ENCODE data around the gene TRAF7.

Gene TRAF7

DNA sequence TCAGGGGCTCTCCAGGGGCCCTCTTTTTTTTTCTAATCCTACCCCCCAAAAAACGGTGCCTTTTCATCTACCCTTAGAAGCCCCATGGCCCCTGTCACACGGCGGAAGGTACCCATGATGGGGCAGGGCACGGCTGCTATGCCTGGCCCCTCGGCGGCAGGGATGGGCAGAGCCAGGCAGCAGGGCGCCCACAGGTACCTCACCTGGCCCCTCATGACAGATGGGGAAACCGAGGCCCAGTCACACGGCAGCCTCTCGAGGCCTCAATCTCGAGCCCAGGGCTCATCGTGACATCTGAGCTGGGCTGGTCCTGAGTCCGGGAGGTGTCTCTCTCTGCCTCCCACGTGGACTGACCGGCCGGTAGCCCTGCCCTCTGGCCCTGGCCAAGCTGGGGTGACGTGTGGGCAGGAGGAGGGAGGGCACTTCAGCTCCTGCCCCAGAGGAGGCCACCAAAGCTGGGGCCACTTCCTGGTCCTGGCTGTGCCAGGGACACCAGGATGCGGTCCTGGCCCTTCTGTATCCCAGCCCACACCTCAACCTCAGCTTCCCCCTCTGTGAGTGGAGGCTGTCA lies 11.6 kb downstream of the TRAF7 start:
- no peak for DNase-seq

DNA sequence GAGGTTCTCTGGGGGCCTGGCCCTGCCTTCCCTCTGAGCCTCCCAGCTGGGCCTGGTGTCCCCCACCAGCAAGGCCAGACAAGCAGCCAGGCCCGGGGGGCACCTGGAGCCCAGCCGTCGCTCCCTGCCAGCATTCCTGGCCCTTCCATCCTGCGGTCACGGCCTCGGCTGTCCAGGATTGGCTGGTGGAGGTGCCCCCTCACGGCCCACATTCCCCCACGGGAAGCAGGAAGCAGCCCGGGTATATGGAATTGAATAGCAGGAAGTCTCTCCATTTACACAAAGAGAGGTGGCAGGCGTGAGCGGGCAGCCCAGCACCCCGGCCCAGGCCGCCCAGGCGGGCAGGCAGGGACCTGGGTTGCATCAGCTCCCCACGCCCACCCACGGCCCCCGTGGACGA lies 14.5 kb downstream of the TRAF7 start:
- no peak for DNase-seq

DNA sequence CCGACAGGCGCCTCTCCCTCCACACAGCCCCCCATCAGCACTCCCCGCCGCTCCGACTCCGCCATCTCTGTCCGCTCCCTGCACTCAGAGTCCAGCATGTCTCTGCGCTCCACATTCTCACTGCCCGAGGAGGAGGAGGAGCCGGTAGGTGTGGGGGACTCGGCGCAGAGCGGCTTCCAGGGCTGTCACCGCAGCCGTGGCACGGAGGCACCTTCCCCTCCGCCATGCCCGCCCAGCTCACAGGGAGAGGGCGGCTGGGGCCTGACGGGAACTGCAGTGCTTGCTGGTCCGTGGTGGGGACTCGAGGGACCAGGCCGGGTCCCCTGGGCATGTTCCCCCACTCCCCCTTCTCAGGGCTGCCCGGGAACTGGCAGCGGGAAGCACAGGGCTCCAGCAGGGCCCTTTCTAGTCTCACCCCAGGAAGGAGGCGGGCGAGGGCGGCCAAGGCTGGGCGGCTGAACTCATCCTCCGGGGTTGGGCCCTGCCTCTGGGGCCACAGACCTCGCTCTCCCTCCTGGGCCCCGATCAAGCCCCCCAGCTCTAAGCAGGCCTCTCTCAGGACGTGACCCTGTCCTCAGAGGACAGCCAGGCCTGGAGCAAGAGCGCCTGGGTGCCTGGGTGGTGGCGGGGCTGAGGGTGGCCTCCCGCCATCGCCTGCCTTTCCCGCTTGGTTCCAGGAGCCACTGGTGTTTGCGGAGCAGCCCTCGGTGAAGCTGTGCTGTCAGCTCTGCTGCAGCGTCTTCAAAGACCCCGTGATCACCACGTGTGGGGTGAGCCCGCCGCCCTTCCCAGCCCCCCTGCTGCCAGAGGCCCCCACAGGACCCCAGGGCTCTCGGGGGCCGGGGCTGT lies 15.2 kb downstream of the TRAF7 start:
- no peak for DNase-seq

DNA sequence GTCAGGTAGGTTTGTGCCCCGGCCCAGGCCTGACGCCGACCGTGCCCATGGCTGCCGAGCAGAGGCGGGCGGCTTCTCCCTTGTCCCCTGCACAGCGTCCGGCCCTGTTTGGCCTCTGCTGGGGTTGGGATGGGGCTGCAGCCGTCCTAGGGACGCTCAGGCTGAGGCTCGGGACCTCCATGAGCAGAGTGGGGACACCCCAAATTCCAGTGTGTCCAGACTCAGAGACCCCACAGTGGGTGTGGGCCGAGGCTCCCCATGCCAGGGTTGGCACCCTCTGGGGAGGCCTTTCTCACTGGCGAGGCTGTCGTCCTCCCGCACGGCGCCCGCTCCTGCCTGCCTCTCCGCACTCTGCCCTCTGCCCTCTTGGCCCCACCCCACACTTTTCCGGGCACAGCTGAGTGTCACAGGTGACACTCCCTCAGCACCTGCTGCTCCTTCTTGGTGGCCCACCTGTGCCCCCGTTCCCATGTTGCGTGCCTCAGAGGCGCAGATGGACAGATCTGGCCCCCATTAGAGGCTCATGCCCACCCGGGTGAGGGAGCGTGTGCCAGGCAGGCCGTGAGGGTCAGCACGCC lies 16.1 kb downstream of the TRAF7 start:
- no peak for DNase-seq

DNA sequence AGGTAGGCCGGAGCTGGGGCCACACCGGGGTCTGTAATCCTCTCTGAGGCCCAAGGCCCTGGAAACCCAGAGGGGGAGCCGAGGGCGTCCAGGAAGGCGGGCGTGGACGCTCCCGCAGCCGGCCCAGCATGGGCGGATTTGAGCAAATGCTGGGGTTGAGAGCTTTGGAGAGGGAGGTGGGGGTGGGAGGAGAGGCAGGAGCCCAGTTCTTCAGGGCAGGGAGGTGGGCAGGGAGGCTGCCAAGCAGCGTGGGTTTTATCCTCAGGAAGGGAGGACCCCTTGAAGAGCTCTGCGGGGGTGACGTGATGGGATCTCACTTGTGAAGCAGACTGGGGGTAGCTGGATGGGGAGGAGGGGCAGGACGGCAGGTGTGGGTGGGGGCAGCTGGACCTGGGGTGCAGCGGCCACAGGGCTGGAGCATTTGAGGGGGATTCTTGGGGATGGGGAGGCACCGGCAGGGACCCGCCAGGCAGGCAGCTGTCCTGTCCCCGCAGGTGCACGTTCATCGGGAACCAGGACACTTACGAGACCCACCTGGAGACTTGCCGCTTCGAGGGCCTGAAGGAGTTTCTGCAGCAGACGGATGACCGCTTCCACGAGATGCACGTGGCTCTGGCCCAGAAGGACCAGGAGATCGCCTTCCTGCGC lies 17.2 kb downstream of the TRAF7 start:
- DNase-seq = no peak

DNA sequence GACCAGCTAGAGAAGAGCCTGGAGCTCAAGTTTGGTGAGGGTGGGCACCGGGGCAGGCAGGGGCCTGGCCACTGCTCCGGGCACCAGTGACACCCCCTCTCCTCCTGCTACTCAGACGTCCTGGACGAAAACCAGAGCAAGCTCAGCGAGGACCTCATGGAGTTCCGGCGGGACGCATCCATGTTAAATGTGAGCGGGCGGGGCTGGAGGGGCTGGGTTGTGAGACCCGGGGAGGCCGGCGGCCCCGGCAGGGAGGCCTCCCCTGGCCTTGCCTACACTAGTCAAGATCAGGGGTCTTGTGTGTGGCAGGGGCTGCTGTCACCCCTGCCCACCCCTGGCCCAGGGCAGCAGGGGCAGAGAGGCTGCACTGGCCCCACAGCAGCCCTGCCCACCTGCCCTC lies 17.8 kb downstream of the TRAF7 start:
- no peak for DNase-seq

DNA sequence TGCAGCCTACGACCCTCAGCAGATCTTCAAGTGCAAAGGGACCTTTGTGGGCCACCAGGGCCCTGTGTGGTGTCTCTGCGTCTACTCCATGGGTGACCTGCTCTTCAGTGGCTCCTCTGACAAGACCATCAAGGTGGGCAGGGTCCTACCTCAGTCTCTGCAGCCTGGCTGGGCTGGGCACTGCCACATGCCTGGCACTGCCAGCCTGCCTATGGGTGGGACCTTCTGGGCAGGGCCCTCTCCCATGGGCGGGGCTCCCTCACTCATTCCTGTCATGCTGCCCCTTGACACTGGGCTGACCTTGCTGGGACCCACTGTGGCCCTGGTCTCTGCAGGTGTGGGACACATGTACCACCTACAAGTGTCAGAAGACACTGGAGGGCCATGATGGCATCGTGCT lies 18.3 kb downstream of the TRAF7 start:
- no peak for DNase-seq

DNA sequence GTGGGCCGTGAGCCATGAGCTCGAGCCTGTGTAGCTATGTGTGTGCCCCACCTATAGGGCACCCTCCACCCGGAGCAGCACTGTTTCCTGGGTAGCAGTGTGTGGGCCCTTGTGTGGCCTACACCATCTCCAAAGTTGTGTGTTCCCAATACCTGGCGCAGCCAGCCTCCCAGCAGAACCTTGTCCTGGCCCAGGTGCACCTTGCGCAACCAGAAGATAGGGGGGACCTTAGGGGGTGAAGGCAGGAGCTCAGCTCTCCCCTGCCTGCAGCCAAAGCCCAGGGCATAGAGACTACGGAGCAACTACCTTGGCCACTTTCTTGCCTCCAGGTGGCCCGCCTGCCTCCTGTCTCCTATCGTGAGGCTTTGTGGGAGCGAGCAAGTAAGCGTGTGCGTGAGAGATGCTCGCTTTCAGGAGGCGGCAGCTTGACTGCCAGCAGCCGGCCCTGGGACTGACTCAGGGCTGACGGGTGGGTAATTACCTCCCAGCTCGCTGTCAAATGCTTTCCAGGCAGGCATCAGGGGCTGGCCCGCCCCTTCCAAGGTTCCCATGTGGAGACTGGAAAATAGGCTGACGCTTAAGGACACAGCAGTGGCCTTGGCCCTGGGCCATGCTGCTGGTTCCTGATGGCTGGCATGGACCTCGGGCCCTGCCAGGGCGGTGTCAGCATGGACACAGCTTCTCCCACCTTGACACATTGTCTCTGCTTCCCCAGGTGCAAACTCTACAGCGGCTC lies 19.0 kb downstream of the TRAF7 start:
- DNase-seq = no peak

DNA sequence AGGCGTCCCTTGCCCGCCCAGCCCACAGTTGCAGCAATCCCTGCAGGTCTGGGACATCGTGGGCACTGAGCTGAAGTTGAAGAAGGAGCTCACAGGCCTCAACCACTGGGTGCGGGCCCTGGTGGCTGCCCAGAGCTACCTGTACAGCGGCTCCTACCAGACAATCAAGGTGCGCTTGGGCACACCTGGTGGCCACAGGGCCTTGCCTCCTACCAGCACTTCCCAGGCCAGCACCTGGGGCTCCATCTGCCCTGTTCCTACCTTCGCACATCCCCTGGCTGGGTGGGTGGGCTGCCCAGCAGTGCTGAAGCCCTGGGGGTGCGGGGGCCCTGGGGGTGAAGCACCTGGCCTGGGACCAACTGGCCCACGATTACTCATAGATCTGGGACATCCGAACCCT lies 19.9 kb downstream of the TRAF7 start:
- DNase-seq = no peak

DNA sequence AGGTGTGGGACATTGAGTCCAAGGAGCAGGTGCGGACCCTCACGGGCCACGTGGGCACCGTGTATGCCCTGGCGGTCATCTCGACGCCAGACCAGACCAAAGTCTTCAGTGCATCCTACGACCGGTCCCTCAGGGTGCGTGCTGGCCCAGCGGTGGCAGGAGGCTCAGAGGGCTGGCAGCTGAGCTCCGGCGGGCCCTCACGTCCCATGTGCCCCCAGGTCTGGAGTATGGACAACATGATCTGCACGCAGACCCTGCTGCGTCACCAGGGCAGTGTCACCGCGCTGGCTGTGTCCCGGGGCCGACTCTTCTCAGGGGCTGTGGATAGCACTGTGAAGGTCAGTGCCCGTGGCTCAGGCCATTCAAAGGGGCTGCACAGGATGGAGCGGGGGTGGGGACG lies 20.5 kb downstream of the TRAF7 start:
- no peak for DNase-seq

DNA sequence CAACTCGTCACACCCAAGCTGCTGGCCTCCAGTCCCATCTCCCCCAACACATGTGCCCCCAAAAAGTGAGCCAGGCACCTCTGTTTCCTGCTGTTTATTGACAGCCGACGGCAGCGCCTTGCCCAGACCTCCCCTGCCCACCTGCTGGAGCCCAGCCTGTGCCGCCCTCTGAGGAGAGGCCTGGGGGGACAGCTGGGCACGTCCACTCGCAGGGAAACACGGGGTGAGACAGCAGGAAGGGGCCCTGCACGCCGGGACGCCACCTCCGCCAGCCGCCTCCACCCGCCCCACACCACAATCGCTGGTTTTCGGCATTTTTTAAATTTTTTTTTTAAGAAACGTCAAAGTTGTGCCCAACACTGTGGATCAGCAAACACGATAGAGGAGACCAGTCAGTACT lies 21.5 kb downstream of the TRAF7 start:
- no peak for DNase-seq

DNA sequence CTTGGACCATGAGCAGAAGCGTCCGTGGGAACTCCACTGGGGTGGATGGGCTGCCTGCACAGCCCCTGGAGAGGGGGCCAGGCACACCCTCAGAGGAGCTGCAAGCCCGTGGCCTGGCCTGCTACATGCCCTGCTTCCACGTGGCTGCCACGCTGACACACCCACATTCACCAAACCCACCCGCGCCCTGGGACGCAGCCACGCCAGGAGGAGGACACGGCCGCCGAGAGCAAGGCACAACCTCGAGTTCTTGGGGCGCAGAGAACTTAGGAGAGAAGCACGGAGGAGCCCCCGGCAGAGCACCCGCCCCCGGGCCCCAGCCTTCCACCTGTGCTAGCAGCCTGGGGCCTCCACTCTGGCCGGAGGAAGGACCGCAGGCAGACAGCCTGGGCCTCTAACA lies 22.0 kb downstream of the TRAF7 start:
- DNase-seq = no peak

DNA sequence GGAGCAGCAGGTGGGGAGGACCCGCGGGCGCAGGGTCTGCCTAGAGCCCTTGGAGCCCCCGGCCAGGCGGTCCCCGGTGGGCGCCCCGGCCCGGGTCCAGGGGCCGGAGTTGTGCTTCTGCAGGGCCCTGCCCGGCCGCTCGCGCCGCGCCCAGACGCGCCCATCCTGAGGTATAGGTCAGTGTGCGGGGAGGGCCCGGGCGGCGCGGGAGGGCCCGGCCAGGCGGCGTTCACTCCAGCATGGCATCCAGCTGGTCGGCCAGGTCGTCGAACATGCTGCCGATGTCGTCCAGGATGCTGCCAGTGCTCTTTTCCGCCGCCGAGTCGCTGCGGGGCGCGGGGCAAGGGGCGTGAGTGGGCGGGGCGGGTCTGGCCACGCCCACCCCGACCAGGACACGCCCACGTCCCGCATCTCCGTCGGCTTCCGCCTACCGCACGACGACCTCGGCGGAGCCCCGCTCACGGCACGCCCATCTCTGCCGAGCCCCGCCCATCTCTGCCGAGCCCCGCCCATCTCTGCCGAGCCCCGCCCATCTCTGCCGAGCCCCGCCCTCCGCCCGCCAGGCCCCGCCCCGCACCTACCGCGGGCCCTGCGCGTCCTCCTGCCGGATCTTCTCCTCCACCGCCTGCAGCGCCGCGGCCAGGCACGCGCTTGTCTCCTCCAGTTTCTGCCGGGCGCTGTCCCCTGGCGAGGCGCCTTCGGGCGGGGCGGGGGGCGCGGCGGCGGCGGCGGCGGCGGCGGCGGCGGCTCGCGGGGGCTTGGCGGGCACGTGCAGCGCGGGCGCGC lies 22.9 kb downstream of the TRAF7 start:
- DNase-seq = peak in 1 of 2 donors; percentile 14

DNA sequence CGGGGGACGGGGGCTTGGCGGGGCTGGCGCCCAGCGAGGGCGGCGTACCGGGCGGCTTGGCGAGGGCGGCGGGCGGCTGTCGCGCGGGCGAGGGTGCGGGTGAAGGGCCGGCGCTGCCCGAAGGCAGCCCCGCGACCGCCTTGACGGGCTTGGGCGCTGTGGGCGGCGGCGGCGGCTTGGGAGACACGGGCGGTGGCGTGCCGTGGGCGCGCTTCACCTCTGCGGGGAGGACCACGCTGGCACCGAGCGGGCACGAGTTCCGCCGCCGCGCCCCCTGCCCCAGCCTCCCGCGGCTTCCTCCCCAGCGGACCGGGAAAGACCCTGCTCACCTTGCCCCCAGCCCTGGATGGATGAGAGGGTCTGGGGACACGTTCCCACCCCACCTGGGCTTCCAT lies 23.5 kb downstream of the TRAF7 start:
- DNase-seq = no peak

DNA sequence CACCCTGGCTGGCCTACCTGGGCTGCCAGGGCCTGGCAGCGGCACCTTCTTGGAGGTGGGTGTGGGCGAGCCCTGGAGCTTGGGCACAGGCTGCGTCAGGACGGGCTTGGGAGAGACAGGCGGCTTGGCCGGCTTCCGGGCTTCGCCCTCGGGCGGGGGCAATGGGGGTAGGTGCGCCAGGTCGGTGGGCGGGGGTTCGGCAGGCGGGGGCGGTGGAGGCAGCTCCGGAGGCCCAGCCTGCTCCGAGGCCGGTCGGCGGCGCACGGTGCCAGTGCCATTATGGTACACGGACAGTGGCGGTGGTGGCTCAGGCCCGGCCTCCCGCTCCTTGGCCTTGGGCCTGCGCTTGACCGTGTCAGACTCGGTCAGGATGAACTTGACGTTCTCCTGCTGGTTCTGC lies 24.0 kb downstream of the TRAF7 start:
- DNase-seq = no peak

DNA sequence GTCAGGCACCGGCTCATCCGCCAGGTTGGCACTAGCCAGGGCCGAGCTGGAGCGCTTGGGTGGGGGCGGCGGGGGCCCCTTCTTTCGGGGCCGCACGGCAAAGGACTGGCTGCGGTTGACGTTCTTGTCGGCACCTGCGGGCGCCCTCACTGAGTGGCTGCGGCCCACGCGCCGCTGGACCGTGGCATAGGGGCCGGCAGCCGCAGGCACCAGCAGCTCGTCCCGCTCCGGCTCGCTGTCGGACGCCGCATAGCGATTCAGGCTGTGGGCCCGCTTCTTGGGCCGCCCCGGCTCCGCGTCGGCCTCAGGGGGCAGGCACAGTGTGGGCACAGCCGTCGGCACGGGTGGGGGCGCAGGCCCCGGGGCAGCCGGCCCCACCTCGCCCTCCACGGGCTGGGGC lies 24.9 kb downstream of the TRAF7 start:
- no peak for DNase-seq

DNA sequence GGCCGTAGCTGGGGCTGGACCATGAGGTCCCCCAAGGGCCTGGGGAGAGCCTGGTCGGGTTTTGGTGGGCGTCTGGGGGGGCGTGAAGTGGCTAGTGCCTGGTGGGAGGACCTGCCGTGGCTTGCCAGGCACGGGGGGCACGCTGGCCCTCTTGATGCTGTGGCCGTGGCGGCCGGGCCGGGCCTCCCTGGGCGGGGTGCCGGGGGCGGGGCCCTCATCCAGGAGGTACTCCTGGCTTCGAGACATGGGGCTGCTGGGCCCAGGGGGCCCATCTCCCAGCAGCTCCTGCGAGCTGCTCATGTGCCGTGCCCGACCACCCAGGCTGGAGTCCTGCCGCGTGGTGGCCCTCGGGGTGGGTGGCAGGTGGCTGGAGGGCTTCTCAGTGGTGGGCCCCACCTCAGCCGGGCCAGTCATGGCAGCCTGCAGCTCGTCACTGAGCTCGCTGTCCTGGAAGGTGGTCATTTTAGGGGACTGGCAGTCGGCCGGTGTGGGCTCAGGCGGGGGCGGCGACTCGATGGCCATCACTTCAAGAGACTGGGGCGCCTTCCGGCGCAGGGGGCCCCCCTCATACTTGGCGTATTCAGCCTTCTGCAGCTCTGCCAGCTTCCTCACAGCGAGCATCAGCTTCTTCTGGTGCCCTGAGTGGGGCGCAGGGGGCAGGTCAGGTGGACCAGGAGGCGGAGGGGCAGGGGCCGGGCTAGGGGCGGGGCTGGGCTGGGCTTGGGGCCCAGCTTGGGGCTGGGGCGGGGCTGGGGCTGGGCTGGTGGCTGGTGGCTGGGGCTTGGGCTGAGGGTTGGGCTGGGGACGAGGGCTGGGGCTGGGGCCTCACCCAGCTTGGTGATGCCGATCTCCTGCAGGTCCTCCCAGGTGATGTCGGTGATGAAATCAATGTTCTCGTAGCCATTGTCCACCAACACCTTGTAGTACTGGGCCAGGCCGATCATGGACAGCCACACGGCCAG lies 25.7 kb downstream of the TRAF7 start:
- DNase-seq = no peak

DNA sequence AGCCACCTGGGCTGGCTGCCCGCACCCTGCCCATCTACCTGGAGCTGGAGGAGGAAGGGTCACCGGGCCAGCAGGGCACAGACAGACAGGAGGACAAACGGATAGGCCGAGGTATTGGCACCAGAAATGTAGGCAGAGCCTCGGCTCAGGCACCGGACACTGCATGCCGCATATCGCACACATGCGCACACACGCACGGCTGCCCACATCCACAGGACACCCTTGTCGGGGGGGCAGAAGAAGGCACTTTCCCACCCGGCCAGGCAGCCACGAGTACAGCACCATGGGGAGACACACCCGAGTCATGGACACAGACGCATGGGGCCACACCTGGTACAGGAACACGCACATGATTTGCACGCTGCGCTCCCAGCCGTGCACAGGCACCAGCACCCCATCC lies 26.4 kb downstream of the TRAF7 start:
- no peak for DNase-seq

DNA sequence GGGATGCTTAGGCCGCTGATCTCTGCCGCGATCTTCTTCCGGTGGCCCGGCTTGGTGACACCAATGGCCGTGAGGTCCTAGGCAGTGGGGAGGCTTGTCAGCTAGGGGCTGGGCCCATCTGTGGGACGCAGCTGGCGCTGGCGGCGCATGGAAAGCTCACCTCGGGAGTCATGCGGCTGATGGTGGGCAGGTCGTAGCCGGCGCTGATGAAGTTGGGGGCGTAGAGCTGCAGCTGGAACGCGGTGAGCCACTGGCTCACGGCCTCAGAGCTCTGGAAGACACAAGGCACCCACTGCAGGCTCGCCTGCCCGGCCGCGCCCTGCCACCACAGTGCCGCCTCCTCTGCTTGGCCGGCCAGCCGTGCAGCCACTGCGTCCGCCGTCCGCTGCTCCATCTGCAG lies 28.1 kb downstream of the TRAF7 start:
- DNase-seq = no peak

DNA sequence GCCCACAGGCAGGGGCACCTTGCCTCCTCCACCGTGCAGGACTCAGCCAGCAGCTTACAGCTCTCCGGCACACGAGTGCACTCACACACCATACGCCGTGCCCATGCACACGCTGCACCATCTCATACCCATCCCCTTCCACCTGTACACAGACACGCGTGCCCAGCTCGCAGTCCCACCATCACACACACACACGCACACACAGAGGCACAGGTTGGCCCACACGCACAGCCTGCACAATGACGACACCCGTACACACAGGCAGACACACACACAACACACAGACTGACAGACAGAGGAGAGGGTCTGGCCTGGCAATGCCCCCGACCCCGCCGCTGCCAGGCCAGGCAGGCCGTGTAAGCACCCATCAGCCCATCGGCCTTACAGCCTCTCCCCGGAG lies 28.8 kb downstream of the TRAF7 start:
- DNase-seq = no peak

DNA sequence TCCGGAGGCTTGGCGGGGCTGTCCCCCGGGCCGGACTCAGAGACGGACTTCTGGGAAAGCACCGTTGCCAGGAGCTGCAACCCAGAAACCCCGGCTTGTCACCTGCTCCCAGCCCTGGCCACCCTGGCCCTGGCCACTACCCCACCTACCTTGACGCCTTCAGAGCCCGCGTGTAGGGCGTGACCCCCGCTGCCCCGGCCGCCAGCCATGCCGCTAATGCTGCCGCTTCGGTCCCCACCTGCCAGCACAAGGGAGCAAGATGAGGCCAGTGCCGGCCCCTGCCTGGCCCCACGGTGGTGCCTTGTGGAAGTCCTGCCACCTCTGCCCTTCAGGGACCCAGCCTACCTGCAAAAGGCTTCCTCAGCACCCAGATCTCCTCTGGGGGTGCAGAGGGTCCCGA lies 29.4 kb downstream of the TRAF7 start:
- DNase-seq = no peak
